H9 (cell line): ENCODE results near the gene ILDR2. TPM values are rescaled to one million over a fixed set of nuclear protein-coding genes. Genes with fewer than 3 reads are reported as not detected.

Experiments
- DNase-seq: peaks from one replicate; pipeline ENCODE4 v3.0.0-alpha.2; 2017
- H2AFZ ChIP-seq: one replicate; pipeline ENCODE4 v1.6.1; 2013; ENCODE audit warnings: mild to moderate bottlenecking, low read length, control low read depth, moderate library complexity
- H2AK5ac ChIP-seq: 2 replicates; pipeline ENCODE4 v1.6.1; 2013; ENCODE audit warnings: low read length, control low read depth, mixed read lengths; ENCODE audit not compliant: insufficient read length
- H2BK120ac ChIP-seq: one replicate; pipeline ENCODE4 v1.6.1; 2013; ENCODE audit warnings: low read depth, mild to moderate bottlenecking, low read length, control low read depth, inconsistent platforms; ENCODE audit not compliant: poor library complexity, severe bottlenecking
- H2BK12ac ChIP-seq: 2 replicates; pipeline ENCODE4 v1.6.1; 2013; ENCODE audit warnings: low read length, control low read depth, mixed read lengths, low read depth; ENCODE audit not compliant: insufficient read length
- H2BK15ac ChIP-seq: 2 replicates; pipeline ENCODE4 v1.6.1; 2013; ENCODE audit warnings: low read depth, low read length, control low read depth
- H2BK20ac ChIP-seq: one replicate; pipeline ENCODE4 v1.6.1; 2013; ENCODE audit warnings: low read depth, mild to moderate bottlenecking, low read length, control low read depth, inconsistent platforms; ENCODE audit not compliant: poor library complexity, severe bottlenecking
- H2BK5ac ChIP-seq: 2 replicates; pipeline ENCODE4 v1.6.1; 2013; ENCODE audit warnings: low read length, control low read depth, mixed read lengths; ENCODE audit not compliant: insufficient read length
- H3K14ac ChIP-seq: 2 replicates; pipeline ENCODE4 v1.6.1; 2013; ENCODE audit warnings: low read length, control low read depth; ENCODE audit not compliant: insufficient read depth
- H3K18ac ChIP-seq: 2 replicates; pipeline ENCODE4 v1.6.1; 2013; ENCODE audit warnings: low read depth, mild to moderate bottlenecking, mixed read lengths, low read length, control low read depth; ENCODE audit not compliant: insufficient read length
- H3K23ac ChIP-seq: 2 replicates; pipeline ENCODE4 v1.6.1; 2013; ENCODE audit warnings: low read length, control low read depth, mixed read lengths, low read depth; ENCODE audit not compliant: insufficient read length
- H3K23me2 ChIP-seq: 2 replicates; pipeline ENCODE4 v1.6.1; 2013; ENCODE audit warnings: low read depth, mild to moderate bottlenecking, mixed read lengths, low read length, control low read depth; ENCODE audit not compliant: insufficient read length, poor library complexity, severe bottlenecking
- H3K27ac ChIP-seq: 2 replicates; pipeline ENCODE4 v1.5.1; 2013; ENCODE audit warnings: low read length, control low read depth, mixed read lengths, low read depth; ENCODE audit not compliant: insufficient read length
- H3K27me3 ChIP-seq: 2 replicates; pipeline ENCODE4 v1.6.1; 2013; ENCODE audit warnings: low read length, control low read depth, inconsistent platforms; ENCODE audit not compliant: insufficient read depth
- H3K4ac ChIP-seq: 2 replicates; pipeline ENCODE4 v1.6.1; 2013; ENCODE audit warnings: low read depth, mild to moderate bottlenecking, control low read depth, inconsistent platforms, low read length, moderate library complexity
- H3K4me1 ChIP-seq: 2 replicates; pipeline ENCODE4 v1.6.1; 2013; ENCODE audit warnings: low read length, control low read depth, inconsistent platforms; ENCODE audit not compliant: insufficient read depth
- H3K4me2 ChIP-seq: 2 replicates; pipeline ENCODE4 v1.6.1; 2013; ENCODE audit warnings: low read length, control low read depth, mixed read lengths; ENCODE audit not compliant: insufficient read length, insufficient read depth
- H3K56ac ChIP-seq: 2 replicates; pipeline ENCODE4 v1.6.1; 2013; ENCODE audit warnings: low read depth, mild to moderate bottlenecking, mixed read lengths, low read length, control low read depth; ENCODE audit not compliant: insufficient read length
- H3K79me1 ChIP-seq: 2 replicates; pipeline ENCODE4 v1.6.1; 2013; ENCODE audit warnings: low read depth, mild to moderate bottlenecking, moderate library complexity, low read length, control low read depth, inconsistent platforms; ENCODE audit not compliant: insufficient read depth, poor library complexity, severe bottlenecking
- H3K79me2 ChIP-seq: 2 replicates; pipeline ENCODE4 v1.6.1; 2013; ENCODE audit warnings: low read length, control low read depth, inconsistent platforms; ENCODE audit not compliant: insufficient read depth
- H3K9ac ChIP-seq: 2 replicates; pipeline ENCODE4 v1.6.1; 2013; ENCODE audit warnings: low read length, control low read depth, mixed read lengths; ENCODE audit not compliant: insufficient read length; ENCODE audit errors: extremely low read depth
- H3K9me3 ChIP-seq: one replicate; pipeline ENCODE4 v1.6.1; 2013; ENCODE audit warnings: low read depth, low read length, inconsistent platforms; ENCODE audit not compliant: control insufficient read depth
- H3T11ph ChIP-seq: one replicate; pipeline ENCODE4 v1.6.1; 2013; ENCODE audit warnings: mild to moderate bottlenecking, low read length, control low read depth, inconsistent platforms
- H4K20me1 ChIP-seq: one replicate; pipeline ENCODE4 v1.6.1; 2013; ENCODE audit not compliant: control insufficient read depth, insufficient read length, insufficient read depth
- H4K5ac ChIP-seq: 2 replicates; pipeline ENCODE4 v1.6.1; 2013; ENCODE audit warnings: low read depth, mild to moderate bottlenecking, mixed read lengths, low read length, control low read depth; ENCODE audit not compliant: insufficient read length
- H4K8ac ChIP-seq: replicated peaks from 2 replicates; pipeline ENCODE4 v1.6.1; 2013; ENCODE audit warnings: low read length, control low read depth, mixed read lengths, low read depth; ENCODE audit not compliant: insufficient read length
- H4K91ac ChIP-seq: 2 replicates; pipeline ENCODE4 v1.6.1; 2013; ENCODE audit warnings: low read depth, mild to moderate bottlenecking, moderate library complexity, mixed read lengths, low read length, control low read depth; ENCODE audit not compliant: insufficient read length
- H3K27ac Mint-ChIP-seq, 3 experiments: 2 replicates in 2 of 3; 3 replicates in 1 of 3; pipeline ENCODE4 v1.8.0; 2020 to 2021; ENCODE audit warnings: mixed read lengths in 3 of 3, mild to moderate bottlenecking in 1 of 3, moderate library complexity in 1 of 3
- H3K27me3 Mint-ChIP-seq: 2 replicates; pipeline ENCODE4 v1.8.0; 2021; ENCODE audit warnings: low read depth, mild to moderate bottlenecking, moderate library complexity, mixed read lengths
- H3K36me3 Mint-ChIP-seq, 3 experiments: 2 replicates in 2 of 3; 3 replicates in 1 of 3; pipeline ENCODE4 v1.8.0; 2020 to 2021; ENCODE audit warnings: low read depth in 3 of 3, mixed read lengths in 3 of 3; ENCODE audit not compliant: insufficient read depth in 1 of 3
- H3K4me1 Mint-ChIP-seq, 2 experiments: 2 replicates each; pipeline ENCODE4 v1.8.0; 2020; ENCODE audit warnings: mixed read lengths in 2 of 2
- H3K4me3 Mint-ChIP-seq, 2 experiments: 2 replicates in 1 of 2; 3 replicates in 1 of 2; pipeline ENCODE4 v1.8.0; 2020 to 2021; ENCODE audit warnings: mild to moderate bottlenecking in 2 of 2, mixed read lengths in 2 of 2, moderate library complexity in 1 of 2
- H3K9me3 Mint-ChIP-seq, 2 experiments: 2 replicates in 1 of 2; 3 replicates in 1 of 2; pipeline ENCODE4 v1.8.0; 2020; ENCODE audit warnings: mild to moderate bottlenecking in 2 of 2, mixed read lengths in 2 of 2, moderate library complexity in 1 of 2
- CTCF ChIP-seq: fragments of 200-600 bp; sonication (generic); conservative IDR thresholded peaks from 3 replicates; pipeline ENCODE4 v1.8.0; 2021; ENCODE audit warnings: antibody characterized with exemption, mild to moderate bottlenecking
- WGBS: extraction: QIAGEN DNeasy Blood & Tissue Kit; methylation state at CpG from one replicate; pipeline ENCODE4 v1.1.7; 2013; ENCODE audit warnings: missing lambda C conversion rate, low lambda C conversion rate, mixed read lengths; ENCODE audit not compliant: insufficient read length; ENCODE audit errors: extremely low coverage; 5-methylcytosine and 5-hydroxymethylcytosine counted together
- total RNA-seq: library from RNA; stranded (reverse); gene quantifications from 2 replicates; pipeline ENCODE4 v1.2.1, GENCODE V29; 2021

ILDR2 gene
- total RNA-seq, 1 experiment from 2014 or later: 1.1 TPM

- no peaks in the 10 kb centered on the region for H4K20me1 ChIP-seq
- WGBS: no CpG with 5 or more reads among the region's 2 CpGs
- Mint-ChIP-seq H3K27ac (no peak overlapping the region), H3K4me1 (0 out of 4 replicates have a peak, but pooled peaks cover 0 to 2% of the 10 kb centered on the region in 2 experiments), H3K27me3 (no peaks in the 10 kb centered on the region), H3K36me3 (peaks cover 0 to 4% (median 1%) of the 10 kb centered on the region in 3 experiments; a peak in 3 of 7 replicates), H3K4me3 (no peak overlapping the region), H3K9me3 (peaks cover 0 to 6% of the 10 kb centered on the region in 2 experiments; a peak in 2 of 5 replicates)
- no peak overlapping the region for H3K4me2 ChIP-seq
- no peak overlapping the region for H2BK120ac ChIP-seq
- H2BK15ac ChIP-seq: no peak overlapping the region
- no peak overlapping the region for H2AK5ac ChIP-seq
- no peak overlapping the region for H2AFZ ChIP-seq
- H3K56ac ChIP-seq: no peak overlapping the region
- no peak for DNase-seq
- H3K23ac ChIP-seq: no peak overlapping the region
- no peak overlapping the region for H4K91ac ChIP-seq
- no peak overlapping the region for H3K4ac ChIP-seq
- H2BK5ac ChIP-seq: no peak overlapping the region
- no peak overlapping the region for H2BK20ac ChIP-seq
- H3K18ac ChIP-seq: no peak overlapping the region
- H3K27me3 ChIP-seq: no peaks in the 10 kb centered on the region
- no peak for TF ChIP-seq CTCF
- H3K4me1 ChIP-seq: no peaks in the 10 kb centered on the region
- no peak overlapping the region for H4K5ac ChIP-seq
- no peak overlapping the region for H4K8ac ChIP-seq
- no peaks in the 10 kb centered on the region for H3K79me1 ChIP-seq
- H3K9me3 ChIP-seq: no peaks in the 10 kb centered on the region
- H3K9ac ChIP-seq: no peak overlapping the region
- H2BK12ac ChIP-seq: no peak overlapping the region
- H3K23me2 ChIP-seq: no peaks in the 10 kb centered on the region
- no peaks in the 10 kb centered on the region for H3K79me2 ChIP-seq
- H3K14ac ChIP-seq: no peak overlapping the region
- no peak overlapping the region for H3T11ph ChIP-seq
- no peak overlapping the region for H3K27ac ChIP-seq
These were observed 28.4 kb upstream of the ILDR2 start for GRCh38 chr1:167003711-167004110.
